ENCODE measurements around the gene FOXL3.
"Not testable (repeated sequence)": the region's sequence is repeated elsewhere in the genome, so short reads cannot be mapped to it uniquely, and the experiment has no call there.

DNA sequence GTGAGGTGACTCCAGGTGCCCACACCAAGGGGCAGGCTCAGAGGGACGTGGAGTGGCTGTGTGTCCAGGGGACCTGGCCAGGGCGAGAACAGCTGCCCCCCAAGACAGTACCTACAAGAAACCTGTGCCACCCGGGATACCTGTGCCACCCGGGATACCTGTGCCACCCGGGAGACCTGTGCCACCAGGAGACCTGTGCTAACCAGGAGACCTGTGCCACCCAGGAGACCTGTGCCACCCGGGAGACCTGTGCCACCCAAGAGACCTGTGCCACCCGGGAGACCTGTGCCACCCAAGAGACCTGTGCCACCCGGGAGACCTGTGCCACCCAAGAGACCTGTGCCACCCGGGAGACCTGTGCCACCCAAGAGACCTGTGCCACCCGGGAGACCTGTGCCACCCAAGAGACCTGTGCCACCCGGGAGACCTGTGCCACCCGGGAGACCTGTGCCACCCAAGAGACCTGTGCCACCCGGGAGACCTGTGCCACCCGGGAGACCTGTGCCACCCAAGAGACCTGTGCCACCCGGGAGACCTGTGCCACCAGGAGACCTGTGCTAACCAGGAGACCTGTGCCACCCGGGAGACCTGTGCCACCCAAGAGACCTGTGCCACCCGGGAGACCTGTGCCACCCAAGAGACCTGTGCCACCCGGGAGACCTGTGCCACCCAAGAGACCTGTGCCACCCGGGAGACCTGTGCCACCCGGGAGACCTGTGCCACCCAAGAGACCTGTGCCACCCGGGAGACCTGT lies 47.0 kb upstream of the FOXL3 start:
- TF ChIP-seq, protein P1, sequence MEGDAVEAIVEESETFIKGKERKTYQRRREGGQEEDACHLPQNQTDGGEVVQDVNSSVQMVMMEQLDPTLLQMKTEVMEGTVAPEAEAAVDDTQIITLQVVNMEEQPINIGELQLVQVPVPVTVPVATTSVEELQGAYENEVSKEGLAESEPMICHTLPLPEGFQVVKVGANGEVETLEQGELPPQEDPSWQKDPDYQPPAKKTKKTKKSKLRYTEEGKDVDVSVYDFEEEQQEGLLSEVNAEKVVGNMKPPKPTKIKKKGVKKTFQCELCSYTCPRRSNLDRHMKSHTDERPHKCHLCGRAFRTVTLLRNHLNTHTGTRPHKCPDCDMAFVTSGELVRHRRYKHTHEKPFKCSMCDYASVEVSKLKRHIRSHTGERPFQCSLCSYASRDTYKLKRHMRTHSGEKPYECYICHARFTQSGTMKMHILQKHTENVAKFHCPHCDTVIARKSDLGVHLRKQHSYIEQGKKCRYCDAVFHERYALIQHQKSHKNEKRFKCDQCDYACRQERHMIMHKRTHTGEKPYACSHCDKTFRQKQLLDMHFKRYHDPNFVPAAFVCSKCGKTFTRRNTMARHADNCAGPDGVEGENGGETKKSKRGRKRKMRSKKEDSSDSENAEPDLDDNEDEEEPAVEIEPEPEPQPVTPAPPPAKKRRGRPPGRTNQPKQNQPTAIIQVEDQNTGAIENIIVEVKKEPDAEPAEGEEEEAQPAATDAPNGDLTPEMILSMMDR (IDR thresholded peaks at IDR 0.05): not testable (repeated sequence)
- TF ChIP-seq, protein P2, sequence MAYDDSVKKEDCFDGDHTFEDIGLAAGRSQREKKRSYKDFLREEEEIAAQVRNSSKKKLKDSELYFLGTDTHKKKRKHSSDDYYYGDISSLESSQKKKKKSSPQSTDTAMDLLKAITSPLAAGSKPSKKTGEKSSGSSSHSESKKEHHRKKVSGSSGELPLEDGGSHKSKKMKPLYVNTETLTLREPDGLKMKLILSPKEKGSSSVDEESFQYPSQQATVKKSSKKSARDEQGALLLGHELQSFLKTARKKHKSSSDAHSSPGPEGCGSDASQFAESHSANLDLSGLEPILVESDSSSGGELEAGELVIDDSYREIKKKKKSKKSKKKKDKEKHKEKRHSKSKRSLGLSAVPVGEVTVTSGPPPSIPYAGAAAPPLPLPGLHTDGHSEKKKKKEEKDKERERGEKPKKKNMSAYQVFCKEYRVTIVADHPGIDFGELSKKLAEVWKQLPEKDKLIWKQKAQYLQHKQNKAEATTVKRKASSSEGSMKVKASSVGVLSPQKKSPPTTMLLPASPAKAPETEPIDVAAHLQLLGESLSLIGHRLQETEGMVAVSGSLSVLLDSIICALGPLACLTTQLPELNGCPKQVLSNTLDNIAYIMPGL (CRISPR knock-in tag; IDR thresholded peaks at IDR 0.05; ENCODE audit: borderline replicate concordance): not testable (repeated sequence)
- not testable (repeated sequence) for TF ChIP-seq POLR2A (IDR thresholded peaks at IDR 0.05; ENCODE audit: low read length); CHD4 (IDR thresholded peaks at IDR 0.05; ENCODE audit: borderline replicate concordance)

Data from A549 (cell line).